Astrocyte (in vitro differentiated cells and primary cell): ENCODE data around the gene ATRNL1.

ENCODE experiments used
- EZH2 ChIP-seq: IDR thresholded peaks from 2 replicates; pipeline ENCODE4 v1.6.1; 2012; ENCODE audit warnings: mild to moderate bottlenecking, low read length, inconsistent platforms; ENCODE audit not compliant: insufficient read depth
- TF ChIP-seq, protein P1 (sequence below): IDR thresholded peaks from 2 replicates; pipeline ENCODE4 v1.5.1; 2011; ENCODE audit warnings: low read depth, mild to moderate bottlenecking, inconsistent platforms, low read length, moderate library complexity; ENCODE audit not compliant: insufficient read depth

DNA sequence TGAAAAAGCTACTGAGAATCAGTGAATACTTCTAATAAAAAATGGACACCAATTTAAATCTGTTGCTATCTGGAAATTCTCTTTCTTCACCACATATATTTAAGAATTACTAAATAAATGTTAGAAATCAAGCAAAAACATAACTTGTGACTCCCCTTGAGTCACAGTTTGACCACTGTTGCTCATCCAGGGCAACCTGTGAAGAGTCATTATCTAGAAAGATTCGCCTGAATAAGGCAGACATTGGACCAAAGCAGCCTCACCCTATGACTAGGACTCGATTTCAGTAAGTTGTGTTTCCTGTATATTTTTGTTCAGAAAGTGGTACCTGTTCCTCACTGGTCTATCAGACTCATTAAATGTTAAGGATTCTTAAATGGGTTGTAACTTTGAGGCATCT lies 572.4 kb downstream of the ATRNL1 start:
- TF ChIP-seq, protein P1, sequence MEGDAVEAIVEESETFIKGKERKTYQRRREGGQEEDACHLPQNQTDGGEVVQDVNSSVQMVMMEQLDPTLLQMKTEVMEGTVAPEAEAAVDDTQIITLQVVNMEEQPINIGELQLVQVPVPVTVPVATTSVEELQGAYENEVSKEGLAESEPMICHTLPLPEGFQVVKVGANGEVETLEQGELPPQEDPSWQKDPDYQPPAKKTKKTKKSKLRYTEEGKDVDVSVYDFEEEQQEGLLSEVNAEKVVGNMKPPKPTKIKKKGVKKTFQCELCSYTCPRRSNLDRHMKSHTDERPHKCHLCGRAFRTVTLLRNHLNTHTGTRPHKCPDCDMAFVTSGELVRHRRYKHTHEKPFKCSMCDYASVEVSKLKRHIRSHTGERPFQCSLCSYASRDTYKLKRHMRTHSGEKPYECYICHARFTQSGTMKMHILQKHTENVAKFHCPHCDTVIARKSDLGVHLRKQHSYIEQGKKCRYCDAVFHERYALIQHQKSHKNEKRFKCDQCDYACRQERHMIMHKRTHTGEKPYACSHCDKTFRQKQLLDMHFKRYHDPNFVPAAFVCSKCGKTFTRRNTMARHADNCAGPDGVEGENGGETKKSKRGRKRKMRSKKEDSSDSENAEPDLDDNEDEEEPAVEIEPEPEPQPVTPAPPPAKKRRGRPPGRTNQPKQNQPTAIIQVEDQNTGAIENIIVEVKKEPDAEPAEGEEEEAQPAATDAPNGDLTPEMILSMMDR: no peak
- no peak for TF ChIP-seq EZH2
